PFSK-1 (cell line): Measurements from ENCODE around the gene MUCL3.

Experiments used
- FOXP2 ChIP-seq: optimal IDR thresholded peaks from 2 replicates; pipeline ENCODE3; 2011; ENCODE audit warnings: borderline replicate concordance, control low read depth, inconsistent platforms; ENCODE audit not compliant: insufficient read depth; ENCODE audit errors: extremely low read length, extremely low read depth
- POLR2AphosphoS5 ChIP-seq: IDR thresholded peaks from 2 replicates; pipeline ENCODE4 v1.6.1; 2012; ENCODE audit warnings: low read depth, mild to moderate bottlenecking, control low read depth, low read length, moderate library complexity
- REST ChIP-seq, 2 experiments: IDR thresholded peaks; 2 replicates each; pipeline versions ENCODE4 v1.6.1 to v1.8.0; 2011 to 2012; ENCODE audit warnings: low read depth in 2 of 2, low read length in 2 of 2, control low read depth in 1 of 2, inconsistent platforms in 1 of 2, mild to moderate bottlenecking in 1 of 2, moderate library complexity in 1 of 2; ENCODE audit not compliant: insufficient read depth in 1 of 2
- SIN3A ChIP-seq: IDR thresholded peaks from 2 replicates; pipeline ENCODE4 v1.6.1; 2012; ENCODE audit warnings: mild to moderate bottlenecking, low read length, moderate library complexity, borderline replicate concordance; ENCODE audit not compliant: insufficient read depth
- TAF1 ChIP-seq: IDR thresholded peaks from 2 replicates; pipeline ENCODE4 v1.6.1; 2012; ENCODE audit warnings: low read length, control low read depth, borderline replicate concordance; ENCODE audit not compliant: insufficient read depth

DNA sequence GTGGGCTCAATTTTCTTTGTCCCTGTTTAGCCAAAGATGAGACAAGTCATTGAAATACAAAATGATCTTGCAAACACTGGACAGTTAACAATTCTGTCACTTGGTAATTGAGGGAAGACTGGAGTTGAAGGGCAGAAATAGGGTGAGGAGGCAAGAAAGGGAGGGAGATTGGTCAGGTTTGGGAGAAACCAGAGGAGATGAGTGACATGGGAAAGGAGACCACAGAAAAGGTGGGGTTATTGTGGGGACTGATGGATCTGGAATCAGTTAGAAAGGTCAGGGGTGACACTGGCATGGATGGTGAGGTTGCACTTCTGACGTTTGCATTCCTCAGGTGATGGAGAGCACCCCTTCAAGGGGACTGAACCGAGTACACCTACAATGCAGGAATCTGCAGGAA lies 32.1 kb upstream of the MUCL3 start:
- TF ChIP-seq POLR2AphosphoS5 (no peak), TAF1 (no peak), SIN3A (no peak), REST (IDR thresholded peaks at IDR 0.05; ENCODE audit: insufficient read depth in 1 of 2, low read depth in 2 of 2, low read length in 2 of 2) (no peak), FOXP2 (no peak)
